Neutrophil (primary cell): Measurements from ENCODE around the gene HPS1.

Source experiments
- H3K27ac ChIP-seq: fragments of 200-600 bp; sonication (generic); 2 replicates; pipeline ENCODE4 v1.5.1; 2016; ENCODE audit warnings: mild to moderate bottlenecking, moderate library complexity
- H3K27me3 ChIP-seq: fragments of 200-600 bp; sonication (generic); 2 replicates; pipeline ENCODE4 v1.6.0; 2016; ENCODE audit warnings: mild to moderate bottlenecking
- H3K36me3 ChIP-seq: fragments of 200-600 bp; sonication (generic); 2 replicates; pipeline ENCODE4 v1.5.1; 2017
- H3K4me1 ChIP-seq, 2 experiments: fragments of 200-600 bp in 1 of 2; sonication (generic) in 1 of 2; 1 replicate in 1 of 2; 2 replicates in 1 of 2; pipeline versions ENCODE4 v1.5.1 to v1.6.1; 2013 to 2016; ENCODE audit warnings: low read depth in 1 of 2, low read length in 1 of 2, mild to moderate bottlenecking in 1 of 2, moderate library complexity in 1 of 2; ENCODE audit not compliant: control insufficient read depth in 1 of 2, insufficient read depth in 1 of 2
- H3K4me3 ChIP-seq, 2 experiments: fragments of 200-600 bp in 1 of 2; sonication (generic) in 1 of 2; 1 replicate in 1 of 2; 2 replicates in 1 of 2; pipeline ENCODE4 v1.5.1; 2013 to 2016; ENCODE audit warnings: low read depth in 1 of 2, low read length in 1 of 2, mild to moderate bottlenecking in 1 of 2, moderate library complexity in 1 of 2
- H3K9me3 ChIP-seq: fragments of 200-600 bp; sonication (generic); 2 replicates; pipeline ENCODE4 v1.5.1; 2016
- CTCF ChIP-seq: fragments of 200-600 bp; sonication (generic); IDR thresholded peaks from 2 replicates; pipeline ENCODE4 v1.5.1; 2016; ENCODE audit warnings: antibody characterized with exemption

HPS1 gene

GRCh38 chr10:98376485-98376884 is 70.2 kb downstream of the HPS1 start:
- no peak overlapping the region for H3K4me3 ChIP-seq
- no peak overlapping the region for H3K27ac ChIP-seq
- no peak for TF ChIP-seq CTCF
- H3K36me3 ChIP-seq = no peaks in the 10 kb centered on the region
- H3K27me3 ChIP-seq = peaks cover 7% of the 10 kb centered on the region
- H3K9me3 ChIP-seq = no peaks in the 10 kb centered on the region
- H3K4me1 ChIP-seq = no peaks in the 10 kb centered on the region

GRCh38 chr10:98374217-98374985 is 72.3 kb downstream of the HPS1 start:
- no peak for TF ChIP-seq CTCF
- no peaks in the 10 kb centered on the region for H3K9me3 ChIP-seq
- H3K4me1 ChIP-seq = no peaks in the 10 kb centered on the region
- H3K27me3 ChIP-seq = peaks cover 7% of the 10 kb centered on the region
- no peak overlapping the region for H3K27ac ChIP-seq
- H3K36me3 ChIP-seq = no peaks in the 10 kb centered on the region
- no peak overlapping the region for H3K4me3 ChIP-seq

GRCh38 chr10:98373260-98374040 is 73.3 kb downstream of the HPS1 start:
- peaks cover 7% of the 10 kb centered on the region for H3K27me3 ChIP-seq
- no peak for TF ChIP-seq CTCF
- H3K4me3 ChIP-seq = no peak overlapping the region
- H3K4me1 ChIP-seq = no peaks in the 10 kb centered on the region
- no peak overlapping the region for H3K27ac ChIP-seq
- H3K9me3 ChIP-seq = no peaks in the 10 kb centered on the region
- no peaks in the 10 kb centered on the region for H3K36me3 ChIP-seq

- Histone ChIP-seq H3K9me3 (no peaks in the 10 kb centered on the region), H3K27ac (no peak overlapping the region), H3K36me3 (no peaks in the 10 kb centered on the region), H3K4me1 (no peaks in the 10 kb centered on the region), H3K4me3 (no peak overlapping the region), H3K27me3 (peaks cover 7% of the 10 kb centered on the region)
- TF ChIP-seq CTCF = no peak
Observed at GRCh38 chr10:98370831-98371820, 75.6 kb downstream of the HPS1 start.

- H3K27me3 ChIP-seq = peaks cover under 1% of the 10 kb centered on the region
Observed at GRCh38 chr10:98369801-98370200, 76.9 kb downstream of the HPS1 start.

More at GRCh38 chr10:98369801-98370200, 76.9 kb downstream of the HPS1 start:
- Histone ChIP-seq H3K4me1 (no peaks in the 10 kb centered on the region), H3K9me3 (no peaks in the 10 kb centered on the region), H3K27ac (no peak overlapping the region), H3K4me3 (no peak overlapping the region), H3K36me3 (no peaks in the 10 kb centered on the region)
- TF ChIP-seq CTCF = no peak
